Subcutaneous adipose tissue (tissue), 4 donors: Measurements from ENCODE around the gene B3GALT6. TPM values are rescaled to one million over a fixed set of nuclear protein-coding genes. Genes with fewer than 3 reads are reported as not detected.

Experiments
- CTCF ChIP-seq: fragments of 450-650 bp; IDR thresholded peaks from one replicate; pipeline ENCODE4 v1.5.1; 2016; ENCODE audit warnings: low read depth, mild to moderate bottlenecking, control low read depth, antibody characterized with exemption, moderate library complexity
- total RNA-seq, 4 donors: library from RNA; depleted of rRNA; stranded (reverse); fragments of >200 nt; gene quantifications; one replicate each; pipeline ENCODE4 v1.1.0, GENCODE V29; 2016

Gene B3GALT6
- total RNA-seq, 4 donors from 2014 or later: 7.2 to 13.9 (median 7.8) TPM

GRCh38 chr1:1204998-1205768 is 26.9 kb upstream of the B3GALT6 start:
- TF ChIP-seq CTCF: no peak

GRCh38 chr1:1205769-1206375 is 26.2 kb upstream of the B3GALT6 start:
- TF ChIP-seq CTCF: no peak

GRCh38 chr1:1206376-1206965 is 25.6 kb upstream of the B3GALT6 start, which contains the start of gene TNFRSF18:
TNFRSF18 (minus strand) TSS chr1:1206592; CDS start chr1:1206571, 21 bp downstream.
- no peak for TF ChIP-seq CTCF

- no peak for TF ChIP-seq CTCF
Measured at GRCh38 chr1:1206966-1207531, 25.0 kb upstream of the B3GALT6 start.

- no peak for TF ChIP-seq CTCF
Measured at GRCh38 chr1:1207571-1207892, 24.5 kb upstream of the B3GALT6 start.

GRCh38 chr1:1208713-1209433 is 23.2 kb upstream of the B3GALT6 start:
- no peak for TF ChIP-seq CTCF
